Glomerular visceral epithelial cell (primary cell): Measurements from ENCODE around the gene C5AR1.
"Not testable (repeated sequence)": the region's sequence is repeated elsewhere in the genome, so short reads cannot be mapped to it uniquely, and the experiment has no call there.

ENCODE experiments used
- DNase-seq: peaks from one replicate; pipeline ENCODE4 v3.0.0-alpha.2; 2016; ENCODE audit errors: extremely low spot score

C5AR1 gene

DNA sequence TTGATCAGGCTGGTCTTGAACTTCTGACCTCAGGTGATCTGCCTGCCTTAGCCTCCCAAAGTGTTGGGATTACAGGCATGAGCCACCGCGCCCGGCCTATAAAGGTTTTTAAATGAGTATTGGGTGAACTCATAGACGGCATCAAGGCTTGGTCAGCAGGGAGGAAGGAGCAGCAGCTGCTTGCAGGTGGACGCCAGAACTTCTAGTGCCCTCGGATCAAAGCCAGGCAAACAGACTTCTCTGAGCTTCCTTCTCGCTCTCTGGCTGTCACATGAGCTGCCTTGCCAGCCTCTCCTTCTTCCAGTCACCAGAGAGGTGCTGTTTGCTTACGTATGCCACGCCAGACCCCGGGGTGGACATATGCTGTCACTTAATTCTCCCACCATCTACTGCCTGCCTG lies 55.8 kb downstream of the C5AR1 start:
- not testable (repeated sequence) for DNase-seq

DNA sequence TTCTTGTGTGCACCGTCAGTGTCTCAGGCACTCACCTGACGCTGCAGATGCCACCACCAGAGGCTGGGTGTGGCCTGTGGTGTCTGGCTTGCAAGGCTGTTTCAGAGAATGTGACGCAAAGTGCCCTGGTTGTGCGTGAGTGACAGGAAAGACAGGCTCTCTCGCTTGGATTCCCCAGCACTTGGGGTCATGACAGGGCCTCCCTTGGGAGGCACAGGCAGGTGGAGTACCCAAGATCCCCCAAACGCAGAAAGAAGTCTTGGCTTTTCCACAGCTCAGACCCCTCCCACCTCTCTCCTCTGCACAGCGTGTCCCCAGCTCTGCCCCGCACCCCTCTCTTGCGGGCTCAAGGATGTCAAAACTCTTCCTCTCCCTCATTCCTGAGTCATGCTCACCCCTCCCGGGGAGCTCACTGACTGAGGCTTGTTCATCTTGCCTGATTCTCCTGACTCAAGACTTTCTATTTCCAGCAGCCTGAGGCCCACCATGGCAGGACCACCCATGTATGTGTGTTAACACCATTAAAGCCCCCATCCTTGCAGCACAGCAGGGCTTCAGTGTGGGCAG lies 60.5 kb downstream of the C5AR1 start:
- DNase-seq = no peak

DNA sequence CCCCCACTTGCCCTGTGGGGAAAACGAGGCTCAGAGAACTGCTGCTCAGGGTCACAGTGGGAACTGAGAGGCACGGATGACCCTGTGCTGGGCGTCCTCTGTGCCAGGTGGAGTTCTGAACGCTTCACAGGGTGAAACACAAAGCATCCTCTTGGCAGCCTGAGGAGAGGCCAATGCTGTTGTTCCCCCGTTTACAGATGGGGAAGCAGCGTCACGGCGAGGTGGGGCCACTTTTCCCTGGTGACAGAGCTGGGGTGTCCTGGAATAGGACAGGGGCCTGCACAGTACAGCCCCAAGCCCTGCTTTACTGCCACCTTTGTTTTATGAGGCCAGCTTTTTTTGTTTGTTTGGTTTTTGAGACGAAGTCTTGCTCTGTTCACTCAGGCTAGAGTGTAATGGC lies 61.6 kb downstream of the C5AR1 start:
- DNase-seq = no peak
